GM18909 (cell line): ENCODE results near the gene FXYD2.

Experiments used
- ATAC-seq: cut with Tn5 transposase; IDR thresholded peaks from one replicate; pipeline ENCODE4 v1.9.1; 2021; ENCODE audit warnings: mild to moderate bottlenecking; ENCODE audit not compliant: unreplicated experiment, poor library complexity

The FXYD2 gene

DNA sequence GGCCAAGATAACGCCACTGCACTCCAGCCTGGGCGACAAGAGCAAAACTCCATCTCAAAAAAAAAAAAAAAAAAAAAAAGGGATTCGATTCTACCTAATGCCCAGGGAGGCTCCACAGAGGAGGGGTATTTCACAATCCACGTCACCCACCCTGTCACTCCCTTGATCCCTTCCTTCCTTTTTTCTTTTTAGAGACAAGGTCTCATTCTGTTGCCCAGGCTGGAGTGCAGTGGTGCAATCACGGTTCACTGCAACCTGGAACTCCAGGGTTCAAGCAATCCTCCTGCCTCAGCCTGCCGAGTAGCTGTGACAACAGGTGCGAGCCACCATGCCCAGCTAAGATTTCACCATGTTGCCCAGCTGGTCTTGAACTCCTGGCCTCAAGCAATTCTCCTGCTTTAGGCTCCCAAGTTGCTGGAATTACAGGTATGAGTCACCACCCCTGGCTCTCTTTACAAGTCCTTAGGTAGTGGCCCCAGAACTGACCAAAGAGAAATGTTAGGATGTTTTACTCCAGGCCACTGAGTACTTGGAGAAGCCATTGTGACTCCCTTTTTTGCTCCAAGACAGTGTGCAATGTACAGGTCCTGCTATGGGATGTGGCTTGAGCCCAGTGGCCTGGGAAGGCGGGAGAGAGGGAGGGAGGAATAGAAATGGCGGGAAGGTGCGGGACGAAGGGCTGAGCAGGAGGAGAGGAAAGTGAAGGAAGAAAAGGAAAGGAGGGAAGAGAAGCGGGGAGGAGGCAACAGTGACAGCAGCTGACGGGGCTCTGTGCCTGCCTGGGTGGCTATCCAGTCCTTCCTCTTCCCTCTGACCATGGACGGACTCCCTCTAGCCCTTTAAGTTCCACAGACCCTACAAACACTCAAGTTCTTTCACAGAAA lies 11.8 kb upstream of the FXYD2 start:
- ATAC-seq = no peak

DNA sequence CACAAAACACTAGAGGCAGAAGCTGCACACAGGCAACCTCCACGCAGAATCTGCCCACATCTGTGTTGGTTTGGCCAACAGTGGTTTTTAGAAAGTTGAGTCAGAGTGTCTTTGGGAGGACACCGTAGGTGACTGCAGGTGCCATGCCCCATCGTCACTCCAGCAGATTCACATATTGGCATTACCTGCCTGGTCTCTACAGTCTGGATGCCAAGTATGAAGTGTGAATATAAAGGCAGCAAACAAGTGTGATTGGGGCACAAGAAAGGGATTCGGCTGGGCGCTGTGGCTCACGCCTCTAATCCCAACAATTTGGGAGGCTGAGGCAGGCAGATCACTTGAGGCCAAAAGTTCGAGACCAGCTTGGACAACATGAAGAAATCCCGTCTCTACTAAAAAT lies 11.0 kb upstream of the FXYD2 start:
- ATAC-seq = no peak

DNA sequence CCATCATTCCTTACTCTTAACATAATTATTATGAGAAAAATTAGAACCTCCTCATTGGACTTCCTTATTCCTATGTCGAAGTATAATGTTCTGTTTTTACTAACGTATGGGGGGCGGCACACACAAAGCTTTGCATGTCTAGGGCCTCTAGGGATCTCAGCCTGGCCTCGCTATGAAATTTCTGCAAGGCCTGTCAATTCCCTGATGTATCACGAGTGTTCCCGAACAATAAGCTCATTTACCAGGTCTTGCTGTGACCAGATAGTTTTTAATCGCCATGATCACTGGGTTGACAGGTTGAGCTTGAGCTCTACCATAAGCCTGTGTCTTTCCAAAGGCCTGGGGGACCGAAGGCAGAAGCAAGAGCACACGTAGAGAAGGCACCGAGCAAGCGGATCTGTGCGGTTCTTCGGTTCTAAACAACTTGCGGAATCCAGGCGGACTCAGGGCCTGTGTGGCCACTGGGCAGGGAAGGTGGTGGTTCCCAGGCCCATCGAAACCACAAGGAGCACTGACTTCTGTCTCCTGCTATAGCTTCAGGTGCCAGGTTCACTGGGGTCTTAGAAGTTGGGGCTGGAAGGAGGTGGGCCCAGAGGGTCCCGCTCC lies 10.4 kb upstream of the FXYD2 start:
- ATAC-seq = no peak

DNA sequence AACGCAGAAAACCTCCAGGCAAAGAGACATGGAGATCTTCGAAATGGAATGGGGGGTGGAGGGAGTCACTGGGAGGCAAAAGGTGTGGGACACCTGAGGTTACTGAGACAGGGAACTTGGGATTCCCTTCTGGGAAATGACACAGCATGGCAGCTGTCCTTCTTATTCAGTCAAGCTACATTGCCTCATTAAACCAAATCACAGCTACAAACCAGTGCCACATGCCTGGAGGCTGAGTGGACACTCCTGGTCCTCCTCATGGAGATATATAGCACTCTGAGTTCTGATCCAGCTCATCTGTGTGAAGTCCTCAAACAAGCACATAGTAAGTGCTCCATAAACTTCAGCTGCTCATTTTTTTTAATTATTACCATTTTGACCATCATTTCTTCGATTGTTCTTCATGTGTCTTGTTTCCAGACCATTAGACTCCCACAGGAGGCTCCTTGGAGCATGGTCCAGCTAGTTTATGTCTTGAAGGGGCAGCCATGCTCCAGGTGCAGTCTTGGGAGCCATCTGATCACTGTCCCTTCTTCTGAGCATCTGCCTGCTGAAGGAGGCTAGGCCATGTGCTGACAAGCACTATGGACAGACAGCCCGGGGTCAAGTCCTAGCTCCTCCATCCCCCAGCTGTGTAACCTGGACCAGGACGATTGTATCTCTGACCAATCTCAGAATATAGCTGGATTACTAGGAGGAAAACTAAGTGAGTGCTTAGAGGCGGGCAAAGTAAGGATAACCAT lies 9.7 kb upstream of the FXYD2 start:
- no peak for ATAC-seq

DNA sequence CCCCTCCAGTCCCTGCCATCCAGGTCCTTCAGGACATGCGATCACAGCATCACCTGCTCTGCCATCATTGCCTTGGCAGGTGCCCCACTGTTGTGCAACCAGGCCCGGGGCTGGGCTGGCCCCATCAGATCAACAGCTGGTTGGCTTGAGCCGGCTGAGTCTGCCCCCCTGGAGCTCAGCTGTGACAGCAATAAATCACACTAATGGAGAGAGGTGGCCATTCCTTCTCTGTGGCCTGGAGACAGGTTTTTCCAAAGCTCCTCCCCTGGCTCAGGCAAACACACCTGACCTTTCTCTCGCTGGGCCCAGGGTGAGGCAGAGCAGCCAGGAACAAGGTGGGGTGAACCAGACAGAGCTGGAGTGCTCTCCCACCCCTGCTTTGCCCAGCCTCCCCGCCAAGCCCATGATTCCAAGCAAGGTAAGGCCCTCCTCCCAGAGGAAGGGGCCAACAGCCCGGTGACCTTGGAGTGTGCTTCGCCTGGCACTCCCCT lies 8.9 kb upstream of the FXYD2 start:
- no peak for ATAC-seq

DNA sequence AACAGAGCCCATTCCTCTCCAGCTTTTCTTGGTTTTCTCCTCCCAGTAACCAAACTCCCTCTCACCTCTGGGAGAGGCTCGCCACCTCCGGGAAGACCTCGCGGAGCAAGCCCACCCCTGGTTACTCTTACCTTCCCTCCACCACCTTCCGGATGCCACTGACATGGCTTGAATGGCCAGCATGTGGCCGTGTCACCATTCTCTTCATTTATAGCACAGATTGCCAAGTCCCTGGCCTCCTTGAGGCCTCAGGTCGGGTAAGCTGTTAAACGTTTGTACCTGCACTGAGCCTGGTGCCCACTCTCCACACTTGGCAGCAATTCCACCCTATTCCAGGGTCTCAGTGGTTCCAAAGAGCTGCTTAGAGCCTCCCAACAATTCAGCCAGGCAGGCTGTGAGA lies 8.0 kb upstream of the FXYD2 start:
- ATAC-seq = no peak

DNA sequence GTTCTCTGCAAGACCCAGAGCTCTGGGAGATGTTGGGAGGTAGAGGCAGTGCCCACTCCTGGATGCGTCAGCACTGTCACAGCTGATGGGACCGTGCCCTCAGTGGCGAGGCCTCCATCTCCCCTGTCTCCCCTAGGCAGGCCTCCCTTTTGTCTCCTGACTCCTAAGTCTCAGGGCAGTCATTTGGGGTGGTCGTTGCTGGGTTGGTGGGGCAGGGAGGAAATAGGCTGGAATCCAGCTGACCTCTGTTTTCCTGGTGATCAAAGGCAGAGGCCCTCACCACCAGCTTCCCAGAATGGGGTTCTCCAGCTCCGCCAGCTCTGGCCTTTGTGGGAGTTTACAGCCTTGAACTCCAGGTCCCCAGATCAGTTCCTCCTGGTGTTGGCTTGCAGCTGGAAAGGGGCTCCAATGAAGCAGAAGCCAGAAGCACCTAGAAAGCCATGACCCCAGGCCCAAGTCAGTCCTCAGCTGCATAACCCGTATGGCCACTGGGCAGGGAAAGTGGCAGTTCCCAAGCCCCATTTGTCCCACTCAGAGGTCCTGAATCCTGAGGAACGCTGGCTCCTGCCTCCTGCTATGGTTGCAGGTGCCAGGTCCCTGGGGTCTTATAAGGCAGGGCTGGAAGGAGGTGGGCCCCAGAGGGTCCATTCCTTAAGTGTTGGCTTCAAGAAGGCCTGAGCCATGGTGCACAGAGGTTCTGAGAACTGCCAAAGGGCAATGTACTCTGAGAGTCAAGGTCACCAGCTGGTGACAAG lies 7.3 kb upstream of the FXYD2 start:
- no peak for ATAC-seq

DNA sequence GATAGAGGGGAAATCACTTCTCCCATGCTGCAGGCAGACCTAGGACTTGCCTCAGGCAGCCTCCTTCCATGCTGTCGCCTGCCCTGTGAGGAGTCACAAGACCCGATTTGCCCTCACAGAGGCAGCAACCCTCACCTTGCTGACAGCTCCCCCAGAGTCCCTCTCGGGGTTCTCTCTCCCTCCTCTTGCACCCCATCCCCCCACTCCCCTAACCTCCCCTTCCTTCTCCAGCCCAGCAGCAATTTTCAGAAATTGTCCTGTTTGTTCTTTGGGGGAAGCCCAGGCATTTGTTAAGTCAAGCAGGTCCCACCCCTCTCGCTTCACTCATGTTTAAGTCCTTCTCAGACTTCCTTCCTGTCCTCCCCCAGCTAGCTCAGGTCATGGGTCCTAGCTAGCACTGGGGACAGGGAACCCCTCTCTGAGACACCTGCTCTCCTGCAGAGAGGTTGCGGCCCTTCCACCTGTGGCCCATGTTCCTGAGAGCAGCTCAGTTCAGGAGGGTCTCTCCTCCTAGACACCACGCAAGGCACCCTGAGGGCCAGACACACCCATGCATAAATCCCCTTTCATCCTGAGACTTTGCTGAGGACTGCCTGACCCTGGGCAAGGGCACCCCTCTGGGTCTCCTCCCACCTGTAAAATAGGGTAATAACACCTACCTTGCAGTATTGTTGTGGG lies 6.3 kb upstream of the FXYD2 start:
- no peak for ATAC-seq

DNA sequence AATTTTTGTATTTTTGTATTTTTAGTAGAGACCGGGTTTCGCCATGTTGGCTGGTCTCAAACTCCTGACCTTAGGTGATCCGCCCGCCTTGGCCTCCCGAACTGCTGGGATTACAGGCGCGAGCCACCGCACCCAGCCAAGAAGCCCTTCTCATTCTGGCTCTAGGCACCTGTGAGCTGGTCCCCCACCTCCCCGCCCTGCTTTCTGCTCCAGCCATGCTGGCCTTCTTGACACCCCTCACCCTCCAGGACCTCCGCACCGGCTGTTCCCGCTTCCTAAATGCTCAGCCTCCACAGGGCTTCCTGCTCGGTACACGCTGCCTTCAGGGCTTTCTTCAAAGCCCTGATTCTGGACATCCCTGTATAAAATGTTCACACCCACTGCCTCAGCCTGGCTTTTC lies 5.5 kb upstream of the FXYD2 start:
- ATAC-seq = no peak

DNA sequence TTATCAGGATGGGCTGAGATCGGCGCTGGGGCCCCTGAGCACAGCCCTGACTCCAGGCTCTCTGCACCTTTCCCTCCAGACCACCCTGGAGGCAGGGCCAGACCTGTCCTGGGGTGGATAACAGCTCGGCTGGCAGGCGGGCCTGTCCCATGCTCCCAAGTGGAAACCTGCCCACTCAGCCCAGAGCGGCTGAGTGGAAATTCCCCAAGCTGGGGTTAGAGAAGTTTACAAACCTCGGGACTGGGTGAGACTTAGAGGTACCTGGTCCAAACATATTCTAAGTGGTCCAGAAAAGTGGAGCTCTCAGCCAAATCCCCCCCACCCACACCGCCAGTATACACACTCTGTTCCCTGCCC lies 4.8 kb upstream of the FXYD2 start:
- no peak for ATAC-seq

DNA sequence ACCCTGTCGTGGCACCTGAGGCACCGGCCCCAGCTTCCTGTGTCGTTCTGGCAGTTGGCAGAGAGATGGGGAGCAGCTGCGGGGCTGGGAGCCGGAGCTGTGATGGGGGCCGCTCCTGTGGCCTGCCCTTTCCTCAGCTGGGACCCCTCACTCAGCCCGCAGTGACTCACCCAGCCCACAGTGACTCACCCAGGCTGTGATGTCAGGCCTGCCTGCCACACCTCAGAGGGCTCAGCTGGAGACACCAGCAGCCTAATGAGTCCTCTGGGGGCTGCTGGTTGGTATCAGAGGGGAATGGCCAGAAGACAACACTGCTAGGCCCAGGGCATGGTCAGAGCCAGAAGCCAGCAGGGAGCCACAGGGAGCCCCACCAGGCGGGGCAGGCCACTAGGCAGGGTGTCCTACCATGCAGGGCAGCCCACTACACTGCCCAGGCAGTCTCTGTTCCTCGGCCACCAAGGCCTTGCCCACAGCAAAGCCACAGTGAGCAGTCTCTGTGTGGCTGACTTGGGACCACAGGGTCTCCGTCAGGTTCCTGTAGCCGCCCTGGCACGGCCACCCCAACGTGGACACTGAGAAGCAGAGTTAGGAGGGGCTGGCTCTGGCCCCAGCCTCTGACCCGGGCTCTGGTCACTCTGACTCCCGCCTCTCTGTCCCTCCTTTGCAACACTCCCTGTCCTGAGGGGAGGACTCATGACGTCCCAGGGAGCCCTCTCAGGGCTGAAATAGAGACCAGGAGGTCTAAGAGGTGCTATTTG lies 4.2 kb upstream of the FXYD2 start:
- ATAC-seq = peak; percentile 59

DNA sequence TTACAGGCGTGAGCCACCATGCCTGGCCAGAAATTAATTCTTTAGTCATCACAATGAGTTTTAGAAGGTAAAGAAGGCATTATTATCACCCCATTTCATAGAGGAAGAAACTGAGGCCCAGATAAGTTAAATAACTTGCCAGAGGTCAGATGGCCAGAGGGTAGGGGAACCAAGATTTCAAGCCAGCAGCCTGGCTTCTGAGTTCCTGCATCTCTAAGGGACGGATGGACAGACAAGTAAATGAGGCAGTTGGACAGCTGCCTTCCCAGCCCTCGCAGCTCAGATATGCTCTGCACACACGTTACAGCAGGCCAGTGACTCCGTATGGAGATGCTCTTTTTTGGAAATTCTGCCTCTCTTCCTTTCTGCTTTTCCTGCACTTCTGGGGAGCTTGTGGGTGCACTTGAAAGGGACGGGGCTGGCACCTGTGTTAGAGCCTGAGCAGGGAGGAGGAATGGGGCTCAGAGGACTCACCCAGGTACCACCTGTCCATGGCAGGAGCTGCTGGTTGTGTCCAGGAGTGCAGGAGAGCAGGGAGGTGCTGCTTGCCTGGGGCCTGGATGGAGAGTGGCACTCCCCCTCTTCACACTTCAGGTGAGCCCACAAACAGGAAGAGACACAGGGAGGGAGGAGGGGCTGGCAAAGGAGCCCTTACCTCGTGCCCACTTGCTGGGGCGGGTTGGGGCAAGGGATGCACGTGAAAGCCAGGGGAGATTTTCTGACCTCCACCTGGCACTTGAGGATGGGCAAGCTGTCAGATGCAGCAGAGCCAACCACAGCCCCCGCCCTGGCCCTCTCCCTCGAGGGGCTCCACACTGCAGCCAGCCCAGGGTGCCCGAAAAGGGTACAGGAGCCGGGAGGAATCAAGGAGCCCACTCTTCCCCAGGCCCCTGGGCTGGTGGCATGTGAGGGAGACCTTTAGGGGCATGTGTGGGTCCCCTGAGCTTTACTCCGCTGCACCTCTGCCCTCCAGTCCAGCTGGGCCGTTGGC lies 3.3 kb upstream of the FXYD2 start:
- ATAC-seq = no peak

DNA sequence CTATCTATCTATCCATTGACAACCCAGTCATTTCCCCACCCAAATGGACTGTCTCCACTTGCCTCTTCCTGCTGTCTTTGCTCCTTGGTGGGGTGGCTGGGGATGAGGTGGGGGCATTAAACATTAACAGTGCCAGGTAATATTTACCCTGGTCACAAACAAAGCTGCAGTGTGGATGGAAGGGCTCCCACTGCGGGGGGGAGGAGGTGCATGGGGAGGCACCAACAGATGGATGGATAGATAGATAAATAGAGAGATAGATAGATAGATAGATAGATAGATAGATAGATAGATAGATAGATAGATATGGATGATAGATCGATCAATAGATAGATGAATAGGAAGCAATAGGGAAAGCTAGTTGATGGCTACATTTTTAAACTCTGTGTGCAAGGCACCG lies 2.3 kb upstream of the FXYD2 start:
- ATAC-seq = no peak

DNA sequence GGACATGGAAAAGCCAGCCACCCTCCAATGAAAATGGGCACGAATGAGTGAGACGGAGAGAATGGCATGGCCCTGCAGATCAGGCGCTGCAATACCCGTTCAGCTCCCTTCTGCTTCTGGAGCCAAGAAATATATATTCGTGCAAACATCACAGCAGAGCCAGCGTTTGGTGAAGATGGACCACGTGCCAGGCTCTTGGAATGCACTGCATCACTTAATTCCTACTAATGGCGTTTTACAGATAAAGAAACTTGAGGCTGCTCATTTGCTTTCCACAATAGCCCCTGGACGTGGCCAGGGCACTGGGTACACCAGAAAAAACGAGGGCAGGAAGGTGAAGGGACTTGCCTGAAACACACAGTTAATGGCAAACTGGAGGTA lies 1.6 kb upstream of the FXYD2 start:
- no peak for ATAC-seq

DNA sequence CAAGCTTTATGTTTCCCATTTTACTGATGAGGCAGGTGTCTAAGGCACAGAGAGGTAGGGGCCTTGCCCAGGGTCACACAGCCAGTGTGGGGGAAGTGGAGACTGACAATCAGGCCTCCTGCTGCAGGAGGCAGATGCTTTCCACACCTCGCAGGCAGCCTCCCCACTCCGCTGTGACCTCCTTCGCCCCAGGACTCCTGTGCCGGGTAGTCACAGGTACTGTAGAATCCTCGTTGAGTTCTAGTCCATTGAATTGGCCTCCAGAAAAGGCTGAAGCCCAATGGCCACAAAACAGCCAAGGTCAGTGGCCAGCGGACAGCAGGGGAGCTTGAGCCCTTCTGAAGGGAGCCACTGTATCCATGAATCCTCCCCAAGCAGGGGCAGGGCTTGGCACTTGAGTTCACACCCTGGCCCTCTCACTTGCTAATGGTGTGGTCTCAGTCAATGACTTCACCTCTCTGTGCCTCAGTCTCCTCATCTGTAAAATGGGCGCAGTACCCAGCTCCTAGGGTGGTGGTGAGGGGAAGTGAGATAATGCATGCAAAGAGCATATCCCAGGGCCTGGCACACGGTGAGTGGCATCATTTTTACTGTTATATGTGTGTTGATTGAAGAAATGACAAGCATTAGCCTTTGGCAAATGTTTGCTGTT lies 1.1 kb upstream of the FXYD2 start:
- no peak for ATAC-seq

DNA sequence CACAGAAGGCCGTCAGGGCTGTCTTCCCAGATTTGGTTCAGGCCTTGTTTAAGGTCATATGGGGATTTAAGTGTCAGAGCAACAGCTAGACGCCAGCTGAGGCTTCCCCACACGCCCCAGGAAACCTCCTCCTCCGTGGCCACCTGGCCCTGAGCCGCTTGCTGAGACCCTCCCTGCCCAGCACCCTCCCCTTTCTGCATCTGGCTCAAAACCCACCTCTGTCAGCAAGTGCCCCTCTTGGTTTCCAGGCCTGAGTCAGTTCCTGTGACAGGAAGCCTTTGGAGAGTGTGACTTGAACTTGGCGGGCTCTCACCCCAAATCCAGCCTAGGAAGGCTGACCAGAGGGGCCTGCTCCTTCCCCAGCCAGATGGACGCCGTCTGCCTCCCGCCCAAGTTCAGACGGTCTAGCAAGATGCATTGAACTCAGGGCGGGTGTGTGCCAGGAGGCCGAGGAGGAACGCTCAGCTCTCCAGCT lies 561 bp downstream of the FXYD2 start:
- no peak for ATAC-seq

DNA sequence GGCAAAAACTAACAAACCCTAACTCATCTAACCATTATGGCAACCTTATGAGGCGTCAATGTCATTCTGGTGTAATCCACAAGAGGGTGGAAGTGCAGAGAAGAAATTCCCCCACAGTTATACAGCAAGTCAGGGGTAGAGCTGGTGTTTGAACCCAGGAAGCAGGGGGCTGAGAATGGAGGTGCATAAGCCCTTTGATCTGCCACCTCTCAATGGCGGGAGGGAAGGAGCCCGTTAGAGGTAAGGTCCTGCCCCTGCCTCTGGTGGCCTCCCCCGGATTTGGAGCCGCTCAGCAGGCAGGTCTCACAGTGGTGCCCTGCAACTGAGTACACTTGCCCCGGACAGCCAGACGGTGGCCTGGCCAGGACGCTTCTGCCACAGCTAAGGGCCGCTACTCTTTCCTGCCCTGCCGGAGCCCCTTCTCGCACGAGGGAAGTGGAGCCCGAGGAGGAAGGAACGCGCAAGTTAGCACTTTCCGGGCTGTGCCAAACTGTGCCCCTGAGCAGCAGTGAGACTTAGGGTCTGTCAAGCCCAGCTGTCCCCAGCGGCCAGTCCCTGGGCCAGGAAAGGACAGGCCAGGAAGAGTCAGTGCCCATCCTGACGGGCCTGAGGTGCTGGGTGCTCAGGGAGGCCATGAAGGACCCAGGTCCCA lies 1.1 kb downstream of the FXYD2 start:
- no peak for ATAC-seq
